Trophoblast cell (in vitro differentiated cells and primary cell): ENCODE data around the gene MAGI1.

ENCODE experiments used
- DNase-seq, 2 donors: peaks; one replicate each; pipeline ENCODE4 v3.0.0-alpha.2; 2016
- H2AFZ ChIP-seq: 2 replicates; pipeline ENCODE4 v1.6.1; 2013; ENCODE audit warnings: low read length, moderate library complexity, mild to moderate bottlenecking; ENCODE audit not compliant: insufficient read depth, poor library complexity
- H2AK5ac ChIP-seq: 2 replicates; pipeline ENCODE4 v1.6.1; 2013; ENCODE audit warnings: mild to moderate bottlenecking, low read length
- H2BK120ac ChIP-seq: 2 replicates; pipeline ENCODE4 v1.6.1; 2013; ENCODE audit warnings: low read length, mild to moderate bottlenecking, moderate library complexity; ENCODE audit not compliant: insufficient read depth, poor library complexity
- H2BK12ac ChIP-seq: 2 replicates; pipeline ENCODE4 v1.6.1; 2013; ENCODE audit warnings: mild to moderate bottlenecking, low read length, moderate library complexity
- H2BK5ac ChIP-seq: 2 replicates; pipeline ENCODE4 v1.6.1; 2013; ENCODE audit warnings: low read length, low read depth, moderate library complexity, mild to moderate bottlenecking; ENCODE audit not compliant: poor library complexity
- H3K14ac ChIP-seq: 2 replicates; pipeline ENCODE4 v1.6.1; 2013; ENCODE audit warnings: mild to moderate bottlenecking, low read length
- H3K18ac ChIP-seq: 2 replicates; pipeline ENCODE4 v1.6.1; 2013; ENCODE audit warnings: mild to moderate bottlenecking, low read length
- H3K23ac ChIP-seq: 2 replicates; pipeline ENCODE4 v1.6.1; 2013; ENCODE audit warnings: low read length
- H3K27ac ChIP-seq: 2 replicates; pipeline ENCODE4 v1.5.1; 2013; ENCODE audit warnings: low read depth, mild to moderate bottlenecking, inconsistent platforms, low read length, moderate library complexity
- H3K27me3 ChIP-seq: 2 replicates; pipeline ENCODE4 v1.6.1; 2013; ENCODE audit warnings: inconsistent platforms, mild to moderate bottlenecking, low read length, moderate library complexity; ENCODE audit not compliant: insufficient read depth
- H3K36me3 ChIP-seq, 2 experiments: 1 replicate in 1 of 2; 2 replicates in 1 of 2; pipeline ENCODE4 v1.6.1; 2013; ENCODE audit warnings: low read length in 2 of 2, mild to moderate bottlenecking in 2 of 2, moderate library complexity in 1 of 2; ENCODE audit not compliant: insufficient read depth in 2 of 2, control insufficient read depth in 1 of 2
- H3K4ac ChIP-seq: 2 replicates; pipeline ENCODE4 v1.6.1; 2013; ENCODE audit warnings: low read depth, mild to moderate bottlenecking, low read length, moderate library complexity
- H3K4me1 ChIP-seq, 2 experiments: 1 replicate in 1 of 2; 2 replicates in 1 of 2; pipeline ENCODE4 v1.6.1; 2013; ENCODE audit warnings: low read length in 2 of 2, mild to moderate bottlenecking in 2 of 2, moderate library complexity in 1 of 2; ENCODE audit not compliant: insufficient read depth in 2 of 2, control insufficient read depth in 1 of 2
- H3K4me2 ChIP-seq: 2 replicates; pipeline ENCODE4 v1.6.1; 2013; ENCODE audit warnings: inconsistent platforms, mild to moderate bottlenecking, low read length, moderate library complexity
- H3K4me3 ChIP-seq: 2 replicates; pipeline ENCODE4 v1.5.1; 2013; ENCODE audit warnings: mild to moderate bottlenecking, low read depth, low read length, inconsistent platforms
- H3K79me1 ChIP-seq: one replicate; pipeline ENCODE4 v1.6.1; 2013; ENCODE audit warnings: low read length
- H3K79me2 ChIP-seq: 2 replicates; pipeline ENCODE4 v1.6.1; 2013; ENCODE audit warnings: low read length, mild to moderate bottlenecking; ENCODE audit not compliant: control insufficient read depth, insufficient read depth, poor library complexity
- H3K9ac ChIP-seq: 2 replicates; pipeline ENCODE4 v1.6.1; 2013; ENCODE audit warnings: mild to moderate bottlenecking, low read length
- H3K9me3 ChIP-seq: 2 replicates; pipeline ENCODE4 v1.6.1; 2013; ENCODE audit warnings: low read depth, mild to moderate bottlenecking, control low read depth, inconsistent platforms, low read length; ENCODE audit not compliant: insufficient read depth
- H4K12ac ChIP-seq: 2 replicates; pipeline ENCODE4 v1.6.1; 2013; ENCODE audit warnings: low read depth, mild to moderate bottlenecking, low read length, moderate library complexity
- H4K8ac ChIP-seq: 2 replicates; pipeline ENCODE4 v1.6.1; 2013; ENCODE audit warnings: low read depth, mild to moderate bottlenecking, low read length, moderate library complexity
- H4K91ac ChIP-seq: one replicate; pipeline ENCODE4 v1.6.1; 2013; ENCODE audit warnings: low read depth, mild to moderate bottlenecking, low read length, moderate library complexity
- WGBS: extraction: QIAGEN DNeasy Blood & Tissue Kit; methylation state at CpG from one replicate; pipeline ENCODE4 v1.1.7; 2013; ENCODE audit warnings: missing lambda C conversion rate; ENCODE audit not compliant: insufficient read length, insufficient coverage; ENCODE audit errors: extremely low coverage; 5-methylcytosine and 5-hydroxymethylcytosine counted together

Gene MAGI1

GRCh38 chr3:65762235-65762580, 276.5 kb downstream of the MAGI1 start:
- no peak overlapping the region for H2BK120ac ChIP-seq
- H3K79me1 ChIP-seq, result no peaks in the 10 kb centered on the region
- H3K27me3 ChIP-seq, result no peaks in the 10 kb centered on the region
- no CpG with 5 or more reads among the region's 4 CpGs for WGBS
- H4K91ac ChIP-seq, result no peak overlapping the region
- H3K23ac ChIP-seq, result no peak overlapping the region
- no peak overlapping the region for H3K4me3 ChIP-seq
- H2AFZ ChIP-seq, result no peak overlapping the region
- no peak overlapping the region for H3K27ac ChIP-seq
- H3K14ac ChIP-seq, result no peak overlapping the region
- no peak overlapping the region for H3K9ac ChIP-seq
- no peak overlapping the region for H3K4ac ChIP-seq
- H3K4me1 ChIP-seq, result no peaks in the 10 kb centered on the region
- DNase-seq, result no peak
- H3K36me3 ChIP-seq, result no peaks in the 10 kb centered on the region
- no peak overlapping the region for H3K18ac ChIP-seq
- no peaks in the 10 kb centered on the region for H3K9me3 ChIP-seq
- no peak overlapping the region for H2AK5ac ChIP-seq
- H4K12ac ChIP-seq, result no peak overlapping the region
- H2BK5ac ChIP-seq, result no peak overlapping the region
- no peak overlapping the region for H2BK12ac ChIP-seq
- H4K8ac ChIP-seq, result no peak overlapping the region
- no peaks in the 10 kb centered on the region for H3K79me2 ChIP-seq
- no peak overlapping the region for H3K4me2 ChIP-seq

GRCh38 chr3:65761446-65762234, 277.1 kb downstream of the MAGI1 start:
- H4K12ac ChIP-seq, result no peak overlapping the region

GRCh38 chr3:65758876-65759598, 279.7 kb downstream of the MAGI1 start:
- no peak overlapping the region for H4K8ac ChIP-seq
- no peak overlapping the region for H2BK12ac ChIP-seq
- H3K27me3 ChIP-seq, result no peaks in the 10 kb centered on the region
- no peak overlapping the region for H3K4me3 ChIP-seq
- H3K9ac ChIP-seq, result no peak overlapping the region
- H3K4me2 ChIP-seq, result no peak overlapping the region
- no peak overlapping the region for H3K23ac ChIP-seq
- DNase-seq, result no peak
- H2BK5ac ChIP-seq, result no peak overlapping the region
- no CpG with 5 or more reads among the region's 3 CpGs for WGBS
- H3K9me3 ChIP-seq, result no peaks in the 10 kb centered on the region
- H3K27ac ChIP-seq, result no peak overlapping the region
- H3K79me2 ChIP-seq, result no peaks in the 10 kb centered on the region
- no peak overlapping the region for H4K91ac ChIP-seq
- H4K12ac ChIP-seq, result no peak overlapping the region
- no peak overlapping the region for H3K14ac ChIP-seq
- no peak overlapping the region for H2AFZ ChIP-seq
- H3K4me1 ChIP-seq, result no peaks in the 10 kb centered on the region
- no peak overlapping the region for H3K18ac ChIP-seq
- no peaks in the 10 kb centered on the region for H3K36me3 ChIP-seq
- H2BK120ac ChIP-seq, result no peak overlapping the region
- H2AK5ac ChIP-seq, result no peak overlapping the region
- H3K79me1 ChIP-seq, result no peaks in the 10 kb centered on the region
- H3K4ac ChIP-seq, result no peak overlapping the region

More at GRCh38 chr3:65761446-65762234, 277.1 kb downstream of the MAGI1 start:
- Histone ChIP-seq H3K23ac (no peak overlapping the region), H2BK120ac (no peak overlapping the region), H2AFZ (no peak overlapping the region), H3K9ac (no peak overlapping the region), H4K8ac (no peak overlapping the region), H3K4me2 (no peak overlapping the region), H4K91ac (no peak overlapping the region), H3K18ac (no peak overlapping the region), H3K27me3 (no peaks in the 10 kb centered on the region), H3K79me1 (no peaks in the 10 kb centered on the region), H3K4ac (no peak overlapping the region), H2AK5ac (no peak overlapping the region), H3K27ac (no peak overlapping the region), H3K14ac (no peak overlapping the region), H3K4me1 (no peaks in the 10 kb centered on the region), H3K4me3 (no peak overlapping the region), H3K36me3 (no peaks in the 10 kb centered on the region), H3K9me3 (no peaks in the 10 kb centered on the region), H3K79me2 (no peaks in the 10 kb centered on the region), H2BK5ac (no peak overlapping the region), H2BK12ac (no peak overlapping the region)
- no CpG with 5 or more reads among the region's 9 CpGs for WGBS
- DNase-seq, result no peak

GRCh38 chr3:65758438-65758837, 280.3 kb downstream of the MAGI1 start:
- Histone ChIP-seq H3K27ac (no peak overlapping the region), H2AFZ (no peak overlapping the region), H2BK12ac (no peak overlapping the region), H2BK120ac (no peak overlapping the region), H3K4me1 (no peaks in the 10 kb centered on the region), H3K9me3 (no peaks in the 10 kb centered on the region), H2BK5ac (no peak overlapping the region), H3K36me3 (no peaks in the 10 kb centered on the region), H3K18ac (no peak overlapping the region), H2AK5ac (no peak overlapping the region), H3K79me1 (no peaks in the 10 kb centered on the region), H3K9ac (no peak overlapping the region), H4K12ac (no peak overlapping the region), H3K79me2 (no peaks in the 10 kb centered on the region), H3K14ac (no peak overlapping the region), H3K4me2 (no peak overlapping the region), H3K4ac (no peak overlapping the region), H3K23ac (no peak overlapping the region), H3K27me3 (no peaks in the 10 kb centered on the region), H4K91ac (no peak overlapping the region), H4K8ac (no peak overlapping the region), H3K4me3 (no peak overlapping the region)
- no peak for DNase-seq
- no CpG with 5 or more reads among the region's 5 CpGs for WGBS
